Endodermal cell (in vitro differentiated cells): Measurements from ENCODE around the gene SIRT7. TPM values are rescaled to one million over a fixed set of nuclear protein-coding genes. Genes with fewer than 3 reads are reported as not detected.

Experiments
- DNase-seq: peaks from one replicate; pipeline ENCODE4 v3.0.0-alpha.2; 2017
- H3K27ac ChIP-seq: 2 replicates; pipeline ENCODE4 v1.5.1; 2013; ENCODE audit warnings: mild to moderate bottlenecking, low read depth, low read length, moderate library complexity
- H3K27me3 ChIP-seq: 2 replicates; pipeline ENCODE4 v1.6.1; 2013; ENCODE audit warnings: mild to moderate bottlenecking, low read length, moderate library complexity; ENCODE audit not compliant: insufficient read depth, control insufficient read depth, poor library complexity, severe bottlenecking
- H3K36me3 ChIP-seq: 2 replicates; pipeline ENCODE4 v1.7.0; 2013; ENCODE audit warnings: mild to moderate bottlenecking, low read length, moderate library complexity; ENCODE audit not compliant: control insufficient read depth, insufficient read depth
- H3K4me1 ChIP-seq: one replicate; pipeline ENCODE4 v1.7.0; 2013; ENCODE audit warnings: low read length; ENCODE audit not compliant: control insufficient read depth, insufficient read depth
- H3K4me3 ChIP-seq: 2 replicates; pipeline ENCODE4 v1.5.1; 2013; ENCODE audit warnings: mild to moderate bottlenecking, low read length, moderate library complexity
- H3K9ac ChIP-seq: 2 replicates; pipeline ENCODE4 v1.6.1; 2013; ENCODE audit warnings: mild to moderate bottlenecking, low read length, moderate library complexity; ENCODE audit not compliant: poor library complexity, severe bottlenecking; ENCODE audit errors: extremely low read depth
- H3K9me3 ChIP-seq: 2 replicates; pipeline ENCODE4 v1.6.1; 2013; ENCODE audit warnings: mild to moderate bottlenecking, low read length, moderate library complexity; ENCODE audit not compliant: control insufficient read depth
- H3K27ac Mint-ChIP-seq: 2 replicates; pipeline ENCODE4 v1.8.0; 2020; ENCODE audit warnings: mixed read lengths
- H3K27me3 Mint-ChIP-seq: 2 replicates; pipeline ENCODE4 v1.8.0; 2021; ENCODE audit warnings: mild to moderate bottlenecking, mixed read lengths; ENCODE audit not compliant: insufficient read depth
- H3K36me3 Mint-ChIP-seq: 2 replicates; pipeline ENCODE4 v1.8.0; 2020; ENCODE audit warnings: low read depth, mixed read lengths
- H3K4me1 Mint-ChIP-seq: 2 replicates; pipeline ENCODE4 v1.8.0; 2020; ENCODE audit warnings: mixed read lengths
- H3K4me3 Mint-ChIP-seq: 2 replicates; pipeline ENCODE4 v1.8.0; 2020; ENCODE audit warnings: mild to moderate bottlenecking, moderate library complexity, mixed read lengths
- H3K9me3 Mint-ChIP-seq: 2 replicates; pipeline ENCODE4 v1.8.0; 2020; ENCODE audit warnings: mild to moderate bottlenecking, mixed read lengths
- CTCF ChIP-seq: fragments of 200-600 bp; sonication (generic); conservative IDR thresholded peaks from 2 replicates; pipeline ENCODE4 v1.5.0; 2021; ENCODE audit warnings: antibody characterized with exemption, mild to moderate bottlenecking
- WGBS, 2 experiments: methylation state at CpG; one replicate each; pipeline versions ENCODE4 v1.1.5 to v1.1.7; 2013; ENCODE audit warnings: missing lambda C conversion rate in 2 of 2, mixed read lengths in 1 of 2; ENCODE audit not compliant: insufficient coverage in 1 of 2, insufficient read length in 1 of 2; 5-methylcytosine and 5-hydroxymethylcytosine counted together
- total RNA-seq, 2 donors: library from RNA; stranded (reverse); fragmentation: NEBNext Ultra II Directional in 1 of 2; extraction: Animal tissue kit (Norgen Biotek cat#: 25700) in 1 of 2; gene quantifications; 2 replicates in 1 of 2; 3 replicates in 1 of 2; pipeline ENCODE4 v1.2.1, GENCODE V29; 2021

SIRT7 gene
- total RNA-seq, 2 donors from 2014 or later: 21.8 to 22.1 TPM

- no peak for DNase-seq
- peaks cover 15% of the 10 kb centered on the region for H3K36me3 Mint-ChIP-seq
- Histone ChIP-seq H3K36me3 (peaks cover 36% of the 10 kb centered on the region), H3K9me3 (no peaks in the 10 kb centered on the region), H3K4me3 (no peak overlapping the region), H3K27ac (no peak overlapping the region), H3K9ac (no peak overlapping the region), H3K4me1 (peaks cover 8% of the 10 kb centered on the region), H3K27me3 (peaks cover 10% of the 10 kb centered on the region)
- 92 to 95% methylated on average over 11 to 16 of the region's 16 CpGs for WGBS, 2 experiments
- no peak for TF ChIP-seq CTCF
- peaks cover 4% of the 10 kb centered on the region for H3K4me1 Mint-ChIP-seq
- no peak overlapping the region for H3K4me3 Mint-ChIP-seq
- H3K27me3 Mint-ChIP-seq: peaks cover 11% of the 10 kb centered on the region
- H3K27ac Mint-ChIP-seq: no peak overlapping the region
- no peaks in the 10 kb centered on the region for H3K9me3 Mint-ChIP-seq
These were observed 12.5 kb downstream of the SIRT7 start for GRCh38 chr17:81905424-81905875.

GRCh38 chr17:81904600-81905423, 13.2 kb downstream of the SIRT7 start:
- H3K4me1 Mint-ChIP-seq: no peaks in the 10 kb centered on the region
- no peak overlapping the region for H3K27ac Mint-ChIP-seq

GRCh38 chr17:81903896-81904599, 13.9 kb downstream of the SIRT7 start:
- H3K27ac ChIP-seq: no peak overlapping the region
- H3K4me1 ChIP-seq: no peaks in the 10 kb centered on the region
- H3K9me3 Mint-ChIP-seq: no peaks in the 10 kb centered on the region
- no peak for DNase-seq
- no peaks in the 10 kb centered on the region for H3K4me1 Mint-ChIP-seq
- H3K9me3 ChIP-seq: no peaks in the 10 kb centered on the region
- TF ChIP-seq CTCF: no peak
- H3K36me3 Mint-ChIP-seq: peaks cover 22% of the 10 kb centered on the region
- H3K27me3 Mint-ChIP-seq: peaks cover 11% of the 10 kb centered on the region
- H3K4me3 Mint-ChIP-seq: no peak overlapping the region
- H3K4me3 ChIP-seq: no peak overlapping the region
- H3K36me3 ChIP-seq: peaks cover 32% of the 10 kb centered on the region
- H3K27me3 ChIP-seq: peaks cover 10% of the 10 kb centered on the region
- no peak overlapping the region for H3K9ac ChIP-seq
- no peak overlapping the region for H3K27ac Mint-ChIP-seq
- 93 to 94% methylated on average over 14 to 24 of the region's 24 CpGs for WGBS, 2 experiments

More at GRCh38 chr17:81904600-81905423, 13.2 kb downstream of the SIRT7 start:
- Histone ChIP-seq H3K9ac (no peak overlapping the region), H3K27ac (no peak overlapping the region), H3K4me3 (no peak overlapping the region), H3K36me3 (peaks cover 36% of the 10 kb centered on the region), H3K27me3 (peaks cover 10% of the 10 kb centered on the region), H3K9me3 (no peaks in the 10 kb centered on the region), H3K4me1 (peaks cover 3% of the 10 kb centered on the region)
- no peak for DNase-seq
- Mint-ChIP-seq H3K4me3 (no peak overlapping the region), H3K36me3 (peaks cover 21% of the 10 kb centered on the region), H3K27me3 (peaks cover 11% of the 10 kb centered on the region), H3K9me3 (no peaks in the 10 kb centered on the region)
- TF ChIP-seq CTCF: no peak
- WGBS, 2 experiments: 93 to 100% methylated on average over 23 to 28 of the region's 28 CpGs
